Neuronal stem cell (in vitro differentiated cells): ENCODE data around the gene SV2C.

Experiments
- DNase-seq: peaks from one replicate; pipeline ENCODE4 v3.0.0-alpha.2; 2013; ENCODE audit warnings: low spot score
- H2AFZ ChIP-seq: one replicate; pipeline ENCODE4 v1.6.1; 2013; ENCODE audit warnings: mild to moderate bottlenecking, low read length, inconsistent platforms
- H2AK5ac ChIP-seq: 2 replicates; pipeline ENCODE4 v1.6.1; 2013; ENCODE audit warnings: low read depth, mild to moderate bottlenecking, inconsistent platforms, low read length, moderate library complexity, mixed read lengths
- H2BK120ac ChIP-seq: 2 replicates; pipeline ENCODE4 v1.6.1; 2013; ENCODE audit warnings: low read depth, mild to moderate bottlenecking, inconsistent platforms, low read length, moderate library complexity, mixed read lengths
- H2BK12ac ChIP-seq: one replicate; pipeline ENCODE4 v1.6.1; 2013; ENCODE audit warnings: low read length, inconsistent platforms
- H2BK15ac ChIP-seq: 2 replicates; pipeline ENCODE4 v1.6.1; 2013; ENCODE audit warnings: mild to moderate bottlenecking, low read length, inconsistent platforms, mixed read lengths
- H2BK5ac ChIP-seq: one replicate; pipeline ENCODE4 v1.6.1; 2013; ENCODE audit warnings: inconsistent platforms, mild to moderate bottlenecking, low read length, moderate library complexity
- H3K14ac ChIP-seq: one replicate; pipeline ENCODE4 v1.6.1; 2013; ENCODE audit warnings: low read length, inconsistent platforms
- H3K18ac ChIP-seq: 2 replicates; pipeline ENCODE4 v1.6.1; 2013; ENCODE audit warnings: low read length, inconsistent platforms
- H3K23ac ChIP-seq: 2 replicates; pipeline ENCODE4 v1.6.1; 2013; ENCODE audit warnings: low read depth, mild to moderate bottlenecking, mixed read lengths, low read length, inconsistent platforms; ENCODE audit not compliant: poor library complexity
- H3K27ac ChIP-seq: replicated peaks from 3 replicates; pipeline ENCODE4 v1.5.1; 2013; ENCODE audit warnings: low read length, inconsistent platforms
- H3K27me3 ChIP-seq, 3 experiments: 2 replicates each; pipeline ENCODE4 v1.6.1; 2013; ENCODE audit warnings: low read length in 3 of 3, mild to moderate bottlenecking in 2 of 3, inconsistent platforms in 1 of 3, low read depth in 1 of 3, mixed read lengths in 1 of 3, moderate library complexity in 1 of 3; ENCODE audit not compliant: control insufficient read depth in 3 of 3, insufficient read depth in 3 of 3
- H3K36me3 ChIP-seq, 2 donors: replicated peaks in 1 of 2; 2 replicates each; pipeline ENCODE4 v1.6.1; 2013; ENCODE audit warnings: low read length in 2 of 2; ENCODE audit not compliant: control insufficient read depth in 2 of 2, insufficient read depth in 2 of 2
- H3K4ac ChIP-seq: 2 replicates; pipeline ENCODE4 v1.6.1; 2013; ENCODE audit warnings: inconsistent platforms, mild to moderate bottlenecking, low read length, moderate library complexity
- H3K4me1 ChIP-seq, 2 donors: 1 replicate in 1 of 2; 2 replicates in 1 of 2; pipeline ENCODE4 v1.6.1; 2013; ENCODE audit warnings: low read length in 2 of 2, low read depth in 1 of 2; ENCODE audit not compliant: control insufficient read depth in 2 of 2, insufficient read depth in 1 of 2
- H3K4me2 ChIP-seq: one replicate; pipeline ENCODE4 v1.6.1; 2013; ENCODE audit warnings: mild to moderate bottlenecking, low read length, inconsistent platforms; ENCODE audit not compliant: insufficient read depth, poor library complexity, severe bottlenecking
- H3K4me3 ChIP-seq, 2 donors: 2 replicates each; pipeline ENCODE4 v1.5.1; 2013; ENCODE audit warnings: low read length in 2 of 2, mild to moderate bottlenecking in 2 of 2, inconsistent platforms in 1 of 2, moderate library complexity in 1 of 2
- H3K79me1 ChIP-seq: one replicate; pipeline ENCODE4 v1.6.1; 2013; ENCODE audit warnings: low read depth, mild to moderate bottlenecking, inconsistent platforms, low read length, moderate library complexity
- H3K9ac ChIP-seq: one replicate; pipeline ENCODE4 v1.6.1; 2013; ENCODE audit warnings: mild to moderate bottlenecking, low read depth, low read length, inconsistent platforms; ENCODE audit not compliant: poor library complexity
- H3K9me3 ChIP-seq, 2 donors: replicated peaks in 1 of 2; 2 replicates each; pipeline versions ENCODE3 to v1.6.1; 2013; ENCODE audit warnings: low read length in 2 of 2, mild to moderate bottlenecking in 2 of 2, inconsistent platforms in 1 of 2, low read depth in 1 of 2, mixed read lengths in 1 of 2, moderate library complexity in 1 of 2; ENCODE audit not compliant: control insufficient read depth in 2 of 2, insufficient read depth in 1 of 2
- H4K8ac ChIP-seq: one replicate; pipeline ENCODE4 v1.6.1; 2013; ENCODE audit warnings: low read depth, mild to moderate bottlenecking, inconsistent platforms, low read length, moderate library complexity
- H4K91ac ChIP-seq: one replicate; pipeline ENCODE4 v1.6.1; 2013; ENCODE audit warnings: low read length, low read depth, mild to moderate bottlenecking, inconsistent platforms; ENCODE audit not compliant: poor library complexity
- WGBS, 2 donors: extraction: QIAGEN DNeasy Blood & Tissue Kit; methylation state at CpG; one replicate each; pipeline ENCODE4 v1.1.7; 2013; ENCODE audit warnings: missing lambda C conversion rate in 2 of 2, mixed read lengths in 1 of 2; ENCODE audit not compliant: insufficient read length in 2 of 2, insufficient replicate concordance in 1 of 2; ENCODE audit errors: extremely low coverage in 2 of 2; 5-methylcytosine and 5-hydroxymethylcytosine counted together

SV2C gene

GRCh38 chr5:76345582-76345981 is 262.4 kb downstream of the SV2C start:
- Histone ChIP-seq H3K4me2 (no peak overlapping the region), H4K91ac (no peak overlapping the region), H2BK5ac (no peak overlapping the region), H3K23ac (no peak overlapping the region), H3K9me3 (no peaks in the 10 kb centered on the region), H3K4ac (no peak overlapping the region), H2AK5ac (no peak overlapping the region), H3K9ac (no peak overlapping the region), H2BK15ac (no peak overlapping the region), H4K8ac (no peak overlapping the region), H3K27me3 (no peaks in the 10 kb centered on the region), H3K14ac (no peak overlapping the region), H3K18ac (no peak overlapping the region), H3K27ac (no peak overlapping the region), H3K4me3 (no peak overlapping the region), H3K36me3 (no peaks in the 10 kb centered on the region), H2BK12ac (no peak overlapping the region), H2AFZ (no peak overlapping the region), H3K4me1 (peaks cover 2 to 10% of the 10 kb centered on the region in 2 donors), H3K79me1 (no peaks in the 10 kb centered on the region), H2BK120ac (no peak overlapping the region)
- WGBS, 2 donors = no CpG with 5 or more reads among the region's 1 CpG
- DNase-seq = no peak

- no peak overlapping the region for H2BK120ac ChIP-seq
- no peak overlapping the region for H2BK12ac ChIP-seq
- no peak overlapping the region for H2BK15ac ChIP-seq
- H3K27me3 ChIP-seq = no peaks in the 10 kb centered on the region
- no peak overlapping the region for H3K23ac ChIP-seq
- no peak overlapping the region for H3K4ac ChIP-seq
- no peak overlapping the region for H3K14ac ChIP-seq
- H3K9me3 ChIP-seq = no peaks in the 10 kb centered on the region
- DNase-seq = no peak
- no peak overlapping the region for H2AFZ ChIP-seq
- H3K79me1 ChIP-seq = no peaks in the 10 kb centered on the region
- no peak overlapping the region for H3K9ac ChIP-seq
- no peak overlapping the region for H4K91ac ChIP-seq
- H3K4me3 ChIP-seq = no peak overlapping the region
- no peak overlapping the region for H2BK5ac ChIP-seq
- no peak overlapping the region for H3K18ac ChIP-seq
- H3K36me3 ChIP-seq = no peaks in the 10 kb centered on the region
- H3K4me2 ChIP-seq = no peak overlapping the region
- no peak overlapping the region for H3K27ac ChIP-seq
- no CpG with 5 or more reads among the region's 4 CpGs for WGBS, 2 donors
- H4K8ac ChIP-seq = no peak overlapping the region
- no peaks in the 10 kb centered on the region for H3K4me1 ChIP-seq
- H2AK5ac ChIP-seq = no peak overlapping the region
Measured at GRCh38 chr5:76351176-76351575, 268.0 kb downstream of the SV2C start.

- no peak for DNase-seq
- Histone ChIP-seq H3K9ac (no peak overlapping the region), H3K4me1 (no peaks in the 10 kb centered on the region), H3K27me3 (no peaks in the 10 kb centered on the region), H3K27ac (no peak overlapping the region), H4K8ac (no peak overlapping the region), H3K9me3 (no peaks in the 10 kb centered on the region), H3K4ac (no peak overlapping the region), H2BK15ac (no peak overlapping the region), H3K23ac (no peak overlapping the region), H2BK120ac (no peak overlapping the region), H3K79me1 (no peaks in the 10 kb centered on the region), H3K4me3 (peak overlapping the region in 1 of 2 donors; percentile 29), H4K91ac (no peak overlapping the region), H2AK5ac (no peak overlapping the region), H3K14ac (no peak overlapping the region), H3K36me3 (no peaks in the 10 kb centered on the region), H3K18ac (no peak overlapping the region), H3K4me2 (no peak overlapping the region), H2AFZ (no peak overlapping the region), H2BK12ac (no peak overlapping the region), H2BK5ac (no peak overlapping the region)
- WGBS, 2 donors = no CpG with 5 or more reads among the region's 8 CpGs
Measured at GRCh38 chr5:76351577-76351976, 268.4 kb downstream of the SV2C start.

GRCh38 chr5:76356887-76357286 is 273.7 kb downstream of the SV2C start:
- Histone ChIP-seq H3K36me3 (no peaks in the 10 kb centered on the region), H2BK120ac (no peak overlapping the region), H3K9ac (no peak overlapping the region), H3K4me1 (no peaks in the 10 kb centered on the region), H2BK15ac (no peak overlapping the region), H3K4me3 (no peak overlapping the region), H3K27me3 (no peaks in the 10 kb centered on the region), H4K8ac (no peak overlapping the region), H3K27ac (no peak overlapping the region), H3K18ac (no peak overlapping the region), H3K9me3 (no peaks in the 10 kb centered on the region), H3K4ac (no peak overlapping the region), H2AFZ (no peak overlapping the region), H3K14ac (no peak overlapping the region), H3K23ac (no peak overlapping the region), H2BK12ac (no peak overlapping the region), H3K4me2 (no peak overlapping the region), H2BK5ac (no peak overlapping the region), H3K79me1 (no peaks in the 10 kb centered on the region), H2AK5ac (no peak overlapping the region), H4K91ac (no peak overlapping the region)
- no peak for DNase-seq
- no CpG with 5 or more reads among the region's 5 CpGs for WGBS, 2 donors
